HG03108 (cell line): ENCODE measurements around the gene OGDH.
A peak's percentile ranks its signal among the peaks of the same experiment; 100 is the strongest.

Source experiments
- ATAC-seq: cut with Tn5 transposase; IDR thresholded peaks from one replicate; pipeline ENCODE4 v1.9.1; 2021; ENCODE audit warnings: moderate library complexity; ENCODE audit not compliant: unreplicated experiment

The OGDH gene

DNA sequence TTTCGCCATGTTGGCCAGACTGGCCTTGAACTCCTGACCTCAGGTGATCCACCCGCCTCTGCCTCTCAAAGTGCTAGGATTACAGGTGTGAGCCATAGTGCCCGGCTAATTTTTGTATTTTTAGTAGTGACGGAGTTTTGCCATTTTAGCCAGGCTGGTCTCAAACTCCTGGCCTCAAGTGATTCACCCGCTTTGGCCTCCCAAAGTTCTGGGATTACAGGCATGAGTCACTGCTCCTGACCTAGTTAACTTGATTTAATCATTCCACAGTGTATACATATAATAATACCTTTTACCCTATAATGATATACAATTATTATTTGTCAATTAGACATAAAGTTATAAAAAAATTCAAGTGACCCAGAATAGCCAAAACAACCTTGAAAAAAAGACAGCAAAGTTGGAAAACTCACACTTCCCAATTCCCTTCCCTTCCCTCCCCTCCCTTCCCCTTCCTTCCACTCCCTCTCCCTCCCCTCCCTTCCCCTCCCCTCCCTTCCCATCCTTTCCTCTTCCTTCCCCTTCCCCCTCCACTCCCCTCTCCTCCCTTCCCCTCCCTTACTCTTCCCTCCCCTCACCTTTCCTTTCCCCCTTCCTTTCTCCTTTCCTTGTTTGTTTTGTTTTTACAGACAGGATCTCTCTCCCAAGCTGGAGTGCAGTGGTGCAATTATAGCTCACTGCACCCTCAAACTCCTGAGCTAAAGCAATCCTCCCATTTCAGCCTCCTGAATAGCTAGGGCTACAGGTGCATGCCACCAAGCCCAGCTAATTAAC is 127.5 kb downstream of the OGDH start:
- no peak for ATAC-seq

DNA sequence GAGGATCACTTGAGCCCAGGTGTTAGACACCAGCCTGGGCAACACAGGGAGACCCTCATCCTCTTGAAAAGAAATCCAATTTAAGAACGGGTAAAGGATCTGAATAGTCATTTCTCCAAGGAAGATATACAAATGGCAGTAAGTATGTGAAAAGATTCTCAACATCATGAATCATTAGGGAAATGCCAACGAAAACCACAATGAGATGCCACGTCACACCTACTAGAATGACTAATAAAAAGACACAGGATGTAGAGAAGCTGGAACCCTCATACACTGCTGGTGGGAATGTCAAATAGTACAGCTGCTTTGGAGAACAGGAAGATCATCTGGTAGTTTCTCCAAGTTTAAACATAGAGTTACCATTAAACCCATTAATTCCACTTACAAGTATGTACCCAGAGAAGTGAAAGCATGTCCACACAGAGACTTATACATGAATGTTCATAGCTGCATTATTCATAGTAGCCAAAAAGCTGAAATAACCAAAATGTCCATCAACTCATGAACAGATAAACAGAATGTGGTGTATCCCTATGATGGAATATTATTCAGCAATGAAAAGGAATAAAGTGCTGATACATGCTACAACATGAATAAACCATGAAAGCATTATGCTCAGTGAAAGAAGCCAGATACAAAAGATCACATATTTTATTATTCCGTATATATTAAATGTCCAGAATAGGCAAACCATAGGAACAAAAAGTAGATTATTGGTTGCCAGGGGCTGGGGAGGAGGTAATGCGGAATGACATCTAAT is 129.2 kb downstream of the OGDH start:
- ATAC-seq = no peak

GRCh38 chr7:44736896-44737295 is 130.5 kb downstream of the OGDH start:
- no peak for ATAC-seq

DNA sequence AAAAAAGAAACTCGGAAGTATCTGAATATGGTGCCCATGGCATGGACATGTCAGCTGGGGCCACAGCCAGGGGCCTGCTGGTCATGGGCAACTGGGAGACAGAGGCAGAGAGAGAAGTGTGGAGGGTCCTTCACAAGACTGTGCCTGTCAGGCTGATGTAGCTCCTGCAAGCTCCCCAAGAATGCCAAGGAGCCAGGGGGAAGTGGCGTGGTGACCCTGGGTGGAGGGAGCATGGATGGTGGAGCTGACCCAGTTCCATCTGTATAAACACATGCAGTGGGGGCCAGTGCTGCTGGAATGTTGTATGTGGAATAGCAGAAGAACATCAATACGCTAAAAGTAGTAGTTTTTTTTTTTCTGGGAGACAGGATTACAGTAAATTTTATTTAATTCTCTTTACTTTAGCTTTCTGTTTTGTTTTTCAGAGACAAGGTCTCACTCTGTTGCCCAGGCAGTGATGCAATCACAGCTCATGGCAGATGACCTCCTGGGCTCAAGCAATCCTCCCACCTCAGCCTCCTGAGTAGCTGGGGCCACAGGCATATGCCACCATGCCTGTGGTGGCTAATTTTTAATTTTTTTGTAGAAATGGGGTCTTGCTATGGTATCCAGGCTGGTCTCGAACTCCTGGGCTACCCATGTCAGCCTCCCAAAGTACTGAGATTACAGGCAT is 131.8 kb downstream of the OGDH start:
- ATAC-seq = no peak

DNA sequence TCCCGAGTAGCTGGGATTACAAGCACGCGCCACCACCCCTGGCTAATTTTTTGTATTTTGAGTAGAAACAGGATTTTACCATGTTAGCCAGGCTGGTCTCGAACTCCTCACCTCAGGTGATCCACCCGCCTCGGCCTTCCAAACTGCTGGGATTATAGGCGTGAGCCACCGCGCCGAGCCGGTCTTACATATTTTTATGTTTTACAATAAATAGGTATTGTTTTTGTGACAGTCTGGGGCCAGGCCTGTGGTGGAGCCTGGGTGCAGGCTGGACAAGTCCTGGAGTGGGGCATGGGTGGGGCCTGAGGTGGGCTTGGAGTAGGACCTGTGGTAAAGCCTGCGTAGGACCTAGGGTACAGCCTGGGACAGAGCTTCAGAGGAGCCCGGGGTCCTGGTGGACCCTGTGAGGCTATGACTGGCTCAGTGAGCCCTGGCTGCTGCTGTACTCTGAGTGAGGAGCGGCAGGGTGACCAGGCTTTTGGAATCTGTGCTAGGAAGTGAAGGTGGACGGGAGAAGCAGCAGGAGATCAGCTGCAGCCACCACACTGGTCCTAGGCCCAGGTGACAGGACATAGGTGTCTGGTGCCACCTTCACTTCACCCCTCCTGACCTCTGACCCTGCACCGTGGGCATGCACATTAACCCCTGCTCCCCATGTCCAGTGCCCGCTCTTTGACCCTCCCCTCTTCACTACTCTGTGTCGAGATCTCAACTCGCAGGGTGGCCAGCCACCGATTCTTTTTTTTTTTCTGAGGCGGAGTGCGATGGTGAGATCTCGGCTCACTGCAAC is 132.6 kb downstream of the OGDH start:
- ATAC-seq = no peak

DNA sequence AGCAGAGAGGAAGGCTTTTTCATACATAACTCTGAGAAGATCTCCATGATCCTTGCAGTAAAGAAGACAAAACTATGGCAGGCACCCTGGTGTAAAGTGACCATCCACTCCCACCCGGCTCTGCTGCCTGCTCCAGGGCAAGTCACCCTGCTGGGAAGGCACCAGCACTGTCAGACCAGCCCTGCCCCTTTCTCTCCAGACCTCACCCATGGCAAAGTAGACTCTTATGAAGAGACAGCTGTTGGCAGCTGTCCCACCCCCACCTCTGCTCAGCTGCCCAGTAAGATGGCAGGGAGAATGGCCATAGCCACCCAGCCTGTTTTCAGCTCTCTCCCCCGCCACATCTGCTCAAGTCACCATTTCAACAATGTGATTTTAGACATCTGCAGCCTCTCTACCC is 133.6 kb downstream of the OGDH start:
- ATAC-seq = no peak

- no peak for ATAC-seq
These were observed 137.3 kb downstream of the OGDH start for GRCh38 chr7:44743750-44744149.

GRCh38 chr7:44748045-44748947 is 141.9 kb downstream of the OGDH start, which contains the start of gene ZMIZ2:
Gene ZMIZ2 (plus strand): TSS chr7:44748847. CDS start chr7:44756250, 7,403 bp downstream.
- ATAC-seq = peak; percentile 60

DNA sequence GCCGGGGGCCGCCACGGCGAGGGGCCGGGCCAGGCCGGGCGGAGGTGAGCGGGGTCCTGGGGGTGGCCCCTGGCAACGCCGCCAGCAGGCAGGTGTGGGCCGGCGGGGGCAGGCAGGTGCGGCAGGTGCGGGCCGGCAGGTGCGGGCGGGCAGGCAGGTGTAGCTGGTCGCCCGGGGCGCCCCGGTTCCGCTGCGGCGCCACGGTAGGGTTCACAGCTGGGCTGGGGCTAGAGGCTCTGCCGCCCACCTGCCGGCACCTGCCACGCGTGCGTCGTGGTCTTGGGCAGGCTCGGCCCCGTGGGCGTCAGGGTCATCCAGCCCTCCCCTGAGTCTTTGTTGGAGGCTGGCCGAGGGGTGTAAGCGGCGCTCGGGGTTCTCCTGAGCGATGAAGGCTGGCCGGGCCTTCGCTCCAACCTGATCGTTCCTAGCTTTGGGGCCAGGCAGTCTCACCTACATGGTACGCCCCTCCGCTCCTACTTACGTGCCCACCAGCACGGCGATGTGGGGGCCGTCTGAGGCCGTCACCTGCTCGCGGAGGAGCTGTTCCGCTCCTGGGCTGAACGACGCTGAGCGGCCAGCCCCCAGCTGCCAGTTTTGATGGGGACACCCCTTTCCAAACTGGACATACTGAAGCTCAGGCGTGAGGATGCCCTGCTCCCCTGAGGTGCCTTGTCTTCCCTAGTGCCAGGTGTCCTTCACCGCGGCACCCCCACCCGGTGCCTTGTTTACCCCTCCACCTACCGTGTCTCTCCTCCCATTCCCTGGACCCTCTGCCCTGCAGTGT is 142.7 kb downstream of the OGDH start:
- ATAC-seq = peak; percentile 4

GRCh38 chr7:44749992-44750391 is 143.6 kb downstream of the OGDH start:
- no peak for ATAC-seq

GRCh38 chr7:44750424-44750823 is 144.0 kb downstream of the OGDH start:
- no peak for ATAC-seq

DNA sequence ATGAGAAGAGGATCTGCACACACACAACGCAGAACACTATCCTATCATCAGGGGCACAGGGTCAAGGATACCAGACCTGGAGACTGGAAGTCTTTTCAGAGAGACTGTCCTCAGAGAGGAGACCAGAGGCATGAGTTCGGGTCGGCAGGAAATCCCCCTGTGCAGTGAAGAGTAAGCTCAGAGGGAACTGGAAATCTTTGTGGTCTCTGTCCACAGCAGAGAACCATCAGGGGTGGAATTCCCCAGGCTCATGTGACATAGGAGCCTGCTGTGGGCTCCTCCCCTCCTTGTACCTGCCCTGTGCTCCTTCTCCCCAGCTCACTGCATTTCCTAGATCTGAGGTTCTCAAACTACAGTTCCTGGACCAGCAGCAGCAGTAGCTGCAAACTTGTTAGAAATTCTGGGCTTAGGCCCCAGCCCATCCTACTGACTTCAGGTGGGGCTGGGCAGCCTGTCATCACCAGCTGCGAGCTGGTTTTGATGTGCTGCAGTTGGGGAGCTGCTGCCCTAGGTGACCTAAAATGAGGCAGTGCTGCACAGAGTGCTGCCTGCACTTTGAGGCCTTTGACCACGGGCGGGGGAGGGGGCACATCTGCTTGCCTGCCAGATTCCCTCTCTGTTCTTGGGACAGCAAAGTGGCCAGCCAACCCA is 144.6 kb downstream of the OGDH start:
- ATAC-seq = peak; percentile 63

- ATAC-seq = no peak
These were observed 146.4 kb downstream of the OGDH start for GRCh38 chr7:44752822-44753221.

GRCh38 chr7:44754802-44755697 is 148.6 kb downstream of the OGDH start:
- no peak for ATAC-seq

DNA sequence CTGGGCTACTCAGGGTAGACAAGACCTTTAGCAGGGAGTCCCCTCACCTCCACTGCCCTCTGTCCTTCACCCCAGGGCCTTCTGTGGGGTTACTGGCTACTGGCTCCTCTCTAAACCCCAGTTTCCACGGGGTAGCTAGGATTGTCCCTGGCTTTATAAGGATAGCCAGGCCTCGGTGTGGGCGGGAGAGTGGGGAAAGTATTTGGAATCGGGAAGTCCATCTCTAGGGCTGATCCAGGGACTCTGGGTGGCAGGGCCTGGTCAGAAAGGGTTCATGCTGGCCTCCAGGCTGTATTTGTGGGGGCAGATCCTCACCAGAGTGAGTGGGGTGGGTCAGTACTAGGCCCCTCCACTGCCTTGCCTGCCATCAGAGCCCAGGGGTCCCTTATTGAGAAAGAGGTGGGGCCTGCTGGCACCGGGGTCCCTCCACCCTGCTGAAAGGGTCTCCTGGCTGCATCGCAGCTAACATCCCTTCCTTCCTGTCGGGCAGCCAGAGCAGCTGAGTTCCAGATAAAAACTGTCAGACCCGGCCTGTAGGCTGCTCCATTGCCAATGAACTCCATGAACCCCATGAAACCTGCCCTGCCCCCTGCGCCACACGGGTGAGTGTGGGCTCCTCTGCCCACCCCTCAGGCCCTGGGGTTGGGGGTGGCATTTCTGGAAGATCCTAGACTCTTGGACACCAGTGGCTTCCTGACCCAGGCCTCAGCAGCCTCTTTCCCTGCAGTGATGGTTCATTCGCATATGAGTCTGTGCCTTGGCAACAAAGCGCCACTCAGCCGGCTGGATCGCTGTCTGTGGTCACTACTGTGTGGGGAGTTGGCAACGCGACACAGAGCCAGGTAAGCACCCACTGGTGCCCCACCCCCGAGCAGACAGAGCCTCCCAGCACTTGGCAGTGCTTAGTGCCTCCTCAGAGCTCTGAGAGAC is 149.5 kb downstream of the OGDH start:
- ATAC-seq = no peak

- no peak for ATAC-seq
These were observed 150.5 kb downstream of the OGDH start for GRCh38 chr7:44756904-44757303.

DNA sequence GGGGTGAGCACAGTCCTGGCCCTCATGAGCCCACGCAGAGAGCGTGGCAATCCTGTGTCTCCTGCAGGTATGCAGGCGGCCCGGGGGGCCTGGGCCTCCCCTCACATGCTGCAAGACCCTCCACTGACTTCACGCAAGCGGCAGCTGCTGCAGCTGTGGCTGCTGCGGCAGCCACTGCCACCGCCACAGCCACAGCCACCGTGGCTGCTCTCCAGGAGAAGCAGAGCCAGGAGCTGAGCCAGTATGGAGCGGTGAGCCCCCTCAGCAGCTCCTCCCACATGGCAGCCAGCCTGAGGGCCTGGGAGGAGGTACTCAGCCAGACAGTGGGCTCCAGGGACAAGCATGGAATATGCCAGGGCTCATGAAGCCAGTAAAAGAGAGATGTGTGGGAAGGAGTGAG is 150.9 kb downstream of the OGDH start:
- ATAC-seq = no peak
